HEK293 (cell line): Measurements from ENCODE around the gene MRPS14.

ENCODE experiments used
- FEZF1 ChIP-seq: fragments of 450-650 bp; formaldehyde crosslinking; IDR thresholded peaks from 2 replicates; pipeline ENCODE4 v1.5.1; 2016; ENCODE audit warnings: missing biosample characterization, missing genetic modification characterization
- MYNN ChIP-seq: fragments of 450-650 bp; formaldehyde crosslinking; IDR thresholded peaks from 2 replicates; pipeline ENCODE4 v1.5.1; 2016; ENCODE audit warnings: missing biosample characterization, missing genetic modification characterization, borderline replicate concordance
- PBX3 ChIP-seq: sonication (generic); formaldehyde crosslinking; IDR thresholded peaks from 2 replicates; pipeline ENCODE4 v1.8.1; 2022; ENCODE audit warnings: mild to moderate bottlenecking, moderate library complexity, missing genetic modification reagents
- ZIC2 ChIP-seq: fragments of 450-650 bp; formaldehyde crosslinking; IDR thresholded peaks from 2 replicates; pipeline ENCODE4 v1.5.1; 2016; ENCODE audit warnings: missing biosample characterization, missing genetic modification characterization
- ZNF16 ChIP-seq: fragments of 450-650 bp; formaldehyde crosslinking; IDR thresholded peaks from 2 replicates; pipeline ENCODE4 v1.5.1; 2016; ENCODE audit warnings: low read depth, missing biosample characterization, missing genetic modification characterization
- ZNF174 ChIP-seq: fragments of 450-650 bp; formaldehyde crosslinking; IDR thresholded peaks from 2 replicates; pipeline ENCODE4 v1.5.0; 2017; ENCODE audit warnings: missing biosample characterization, mild to moderate bottlenecking, missing genetic modification characterization
- ZNF561 ChIP-seq: fragments of 450-650 bp; IDR thresholded peaks from 2 replicates; pipeline ENCODE4 v1.5.1; 2018; ENCODE audit warnings: missing biosample characterization, missing genetic modification characterization, borderline replicate concordance
- ZNF830 ChIP-seq: fragments of 450-650 bp; IDR thresholded peaks from 2 replicates; pipeline ENCODE4 v1.5.0; 2018; ENCODE audit warnings: missing biosample characterization, missing genetic modification characterization, low read depth, mild to moderate bottlenecking, moderate library complexity
- ZSCAN18 ChIP-seq: fragments of 450-650 bp; formaldehyde crosslinking; IDR thresholded peaks from 2 replicates; pipeline ENCODE4 v1.5.1; 2016; ENCODE audit warnings: missing biosample characterization, missing genetic modification characterization
- TF ChIP-seq, protein P1 (sequence below): fragments of 450-650 bp; formaldehyde crosslinking; IDR thresholded peaks from 2 replicates; pipeline ENCODE4 v1.5.1; 2016; ENCODE audit warnings: missing biosample characterization, missing genetic modification characterization

- TF ChIP-seq, protein P1, sequence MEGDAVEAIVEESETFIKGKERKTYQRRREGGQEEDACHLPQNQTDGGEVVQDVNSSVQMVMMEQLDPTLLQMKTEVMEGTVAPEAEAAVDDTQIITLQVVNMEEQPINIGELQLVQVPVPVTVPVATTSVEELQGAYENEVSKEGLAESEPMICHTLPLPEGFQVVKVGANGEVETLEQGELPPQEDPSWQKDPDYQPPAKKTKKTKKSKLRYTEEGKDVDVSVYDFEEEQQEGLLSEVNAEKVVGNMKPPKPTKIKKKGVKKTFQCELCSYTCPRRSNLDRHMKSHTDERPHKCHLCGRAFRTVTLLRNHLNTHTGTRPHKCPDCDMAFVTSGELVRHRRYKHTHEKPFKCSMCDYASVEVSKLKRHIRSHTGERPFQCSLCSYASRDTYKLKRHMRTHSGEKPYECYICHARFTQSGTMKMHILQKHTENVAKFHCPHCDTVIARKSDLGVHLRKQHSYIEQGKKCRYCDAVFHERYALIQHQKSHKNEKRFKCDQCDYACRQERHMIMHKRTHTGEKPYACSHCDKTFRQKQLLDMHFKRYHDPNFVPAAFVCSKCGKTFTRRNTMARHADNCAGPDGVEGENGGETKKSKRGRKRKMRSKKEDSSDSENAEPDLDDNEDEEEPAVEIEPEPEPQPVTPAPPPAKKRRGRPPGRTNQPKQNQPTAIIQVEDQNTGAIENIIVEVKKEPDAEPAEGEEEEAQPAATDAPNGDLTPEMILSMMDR (tag by site-specific recombination), result no peak
- TF ChIP-seq ZIC2 (tag by site-specific recombination) (no peak), ZNF830 (no peak), PBX3 (CRISPR knock-in tag) (no peak), MYNN (tag by site-specific recombination) (no peak), FEZF1 (tag by site-specific recombination) (no peak), ZNF174 (tag by site-specific recombination) (no peak), ZNF16 (tag by site-specific recombination) (no peak), ZNF561 (tag by site-specific recombination) (no peak), ZSCAN18 (tag by site-specific recombination) (no peak)
These were observed 19.4 kb upstream of the MRPS14 start for GRCh38 chr1:175042650-175043049.
